K562 (cell line): ENCODE measurements around the gene EID2. TPM values are rescaled to one million over a fixed set of nuclear protein-coding genes. Genes with fewer than 3 reads are reported as not detected.
A peak's percentile ranks its signal among the peaks of the same experiment; 100 is the strongest.

Experiments
- ATAC-seq: fragments of 200-7000 bp; cut with Tn5 transposase; 3 replicates; pipeline ENCODE4 v1.9.1; 2020; ENCODE audit warnings: moderate library complexity
- BruUV-seq: library from RNA; stranded (reverse); fragments of 400-500 nt; replicated peaks from 2 replicates; lab custom pipeline; 2021; lab: Mats Ljungman, UMichigan
- CTCF ChIA-PET: fragments of 300-600 bp; formaldehyde crosslinking; extraction: SDS; loops from one replicate; lab custom pipeline; 2021; ENCODE audit warnings: low intra/inter-chr PET ratio; lab: Yijun Ruan, JAX
- POLR2A ChIA-PET: fragments of 300-600, 350-650 bp; sonication (Branson Sonifier 250); formaldehyde crosslinking; extraction: SDS; loops from one replicate; lab custom pipeline; 2021; ENCODE audit warnings: antibody characterized with exemption, inconsistent platforms; lab: Yijun Ruan, JAX
- DNase-seq, 4 experiments: peaks; one replicate each; pipeline versions ENCODE4 v3.0.0 to v3.0.0-alpha.2; 2011 to 2018; ENCODE audit warnings: low spot score in 3 of 4, mixed read lengths in 3 of 4; ENCODE audit errors: extremely low read depth in 1 of 4
- FAIRE-seq: peaks from 2 replicates; lab custom pipeline; 2011; peaks lifted over from hg19 to GRCh38; lab: Jason Lieb, UNC
- H2AFZ ChIP-seq: 2 replicates; pipeline ENCODE4 v1.6.0; 2011; ENCODE audit warnings: low read depth, low read length, control low read depth, inconsistent platforms
- H3K27ac ChIP-seq: fragments of 200-600 bp; 3 replicates; pipeline ENCODE4 v1.8.0; 2011; ENCODE audit warnings: low read depth, mild to moderate bottlenecking, control low read depth, inconsistent platforms, low read length, moderate library complexity, mixed read lengths; ENCODE audit errors: extremely low read depth
- H3K27me3 ChIP-seq, 2 experiments: fragments of 300-600 bp in 1 of 2; 2 replicates in 1 of 2; 3 replicates in 1 of 2; pipeline versions ENCODE4 v1.6.0 to v1.8.0; 2011; ENCODE audit warnings: inconsistent platforms in 2 of 2, low read length in 2 of 2, mild to moderate bottlenecking in 1 of 2, mixed read lengths in 1 of 2, moderate library complexity in 1 of 2; ENCODE audit not compliant: control insufficient read depth in 2 of 2, insufficient read depth in 2 of 2
- H3K36me3 ChIP-seq: fragments of 300-600 bp; 3 replicates; pipeline ENCODE4 v1.8.0; 2011; ENCODE audit warnings: mild to moderate bottlenecking, low read length, inconsistent platforms; ENCODE audit not compliant: control insufficient read depth, insufficient read depth
- H3K4me1 ChIP-seq, 2 experiments: fragments of 200-600 bp in 1 of 2; replicated peaks in 1 of 2; 2 replicates in 1 of 2; 3 replicates in 1 of 2; pipeline versions ENCODE4 v1.5.1 to v1.8.0; 2011; ENCODE audit warnings: inconsistent platforms in 2 of 2, low read length in 2 of 2, mild to moderate bottlenecking in 1 of 2, mixed read lengths in 1 of 2, moderate library complexity in 1 of 2; ENCODE audit not compliant: control insufficient read depth in 2 of 2, insufficient read depth in 2 of 2
- H3K4me2 ChIP-seq: 2 replicates; pipeline ENCODE4 v1.6.1; 2011; ENCODE audit warnings: low read length, control low read depth, inconsistent platforms, mixed read lengths; ENCODE audit not compliant: insufficient read depth
- H3K4me3 ChIP-seq: fragments of 200-600 bp; sonication (generic), shearing (Covaris generic); 2 replicates; pipeline ENCODE4 v1.5.1; 2016; ENCODE audit warnings: control low read depth, inconsistent platforms
- H3K79me2 ChIP-seq: fragments of 200-600 bp; 3 replicates; pipeline ENCODE4 v1.8.0; 2011; ENCODE audit warnings: low read length, inconsistent platforms; ENCODE audit not compliant: control insufficient read depth, insufficient read depth
- H3K9ac ChIP-seq, 2 experiments: 2 replicates each; pipeline versions ENCODE4 v1.6.0 to v1.6.1; 2011; ENCODE audit warnings: low read depth in 2 of 2, low read length in 2 of 2, control low read depth in 1 of 2, inconsistent platforms in 1 of 2, mild to moderate bottlenecking in 1 of 2, mixed read lengths in 1 of 2; ENCODE audit not compliant: insufficient read depth in 1 of 2
- H3K9me1 ChIP-seq: one replicate; pipeline ENCODE4 v1.6.0; 2011; ENCODE audit warnings: inconsistent platforms, mild to moderate bottlenecking, low read length, moderate library complexity; ENCODE audit not compliant: control insufficient read depth, insufficient read depth
- H3K9me3 ChIP-seq: replicated peaks from 2 replicates; pipeline ENCODE4 v1.5.1; 2011; ENCODE audit warnings: low read depth, low read length, inconsistent platforms; ENCODE audit not compliant: control insufficient read depth, insufficient read depth
- H4K20me1 ChIP-seq: replicated peaks from 2 replicates; pipeline ENCODE4 v1.6.1; 2011; ENCODE audit warnings: low read length, inconsistent platforms, mixed read lengths; ENCODE audit not compliant: control insufficient read depth, insufficient read depth
- ARID4B ChIP-seq: sonication (generic); formaldehyde crosslinking; IDR thresholded peaks from 2 replicates; pipeline ENCODE4 v1.8.0; 2022; ENCODE audit warnings: mild to moderate bottlenecking, missing genetic modification reagents
- CREB3 ChIP-seq: fragments of 450-650 bp; conservative IDR thresholded peaks from 2 replicates; pipeline ENCODE4 v1.6.1; 2016; ENCODE audit warnings: missing genetic modification characterization, low read depth, mild to moderate bottlenecking, missing compliant biosample characterization, moderate library complexity
- E2F4 ChIP-seq: sonication (generic); formaldehyde crosslinking; IDR thresholded peaks from 2 replicates; pipeline ENCODE4 v1.8.0; 2022; ENCODE audit warnings: mild to moderate bottlenecking, low read depth, missing genetic modification reagents
- MAX ChIP-seq: sonication (generic); formaldehyde crosslinking; IDR thresholded peaks from 2 replicates; pipeline ENCODE4 v1.9.0; 2022; ENCODE audit warnings: mild to moderate bottlenecking, missing genetic modification reagents
- MNT ChIP-seq, 2 experiments: fragments of 450-650 bp; conservative IDR thresholded peaks; 2 replicates each; pipeline ENCODE4 v1.6.1; 2017; ENCODE audit warnings: mild to moderate bottlenecking in 2 of 2, moderate library complexity in 2 of 2
- PHF8 ChIP-seq: fragments of 200-600 bp; sonication (generic); IDR thresholded peaks from 2 replicates; pipeline ENCODE4 v1.6.1; 2012; ENCODE audit warnings: mixed run types, mild to moderate bottlenecking, inconsistent platforms, low read length, moderate library complexity, borderline replicate concordance
- USF2 ChIP-seq: sonication (generic); formaldehyde crosslinking; IDR thresholded peaks from 2 replicates; pipeline ENCODE4 v1.5.0; 2020; ENCODE audit warnings: missing genetic modification reagents
- ZBTB7A ChIP-seq: IDR thresholded peaks from 2 replicates; pipeline ENCODE4 v1.6.1; 2011; ENCODE audit warnings: low read depth, mild to moderate bottlenecking, low read length, moderate library complexity, borderline replicate concordance; ENCODE audit not compliant: control insufficient read depth
- ZNF384 ChIP-seq: IDR thresholded peaks from 2 replicates; pipeline ENCODE4 v1.6.1; 2012; ENCODE audit warnings: low read depth, low read length, improper control_type of control experiment
- WGBS: fragments of 100-300 bp; shearing (Covaris generic); methylation state at CpG from one replicate; pipeline ENCODE4 v1.1.6; 2016; ENCODE audit warnings: low coverage, mixed read lengths; ENCODE audit not compliant: insufficient coverage; ENCODE audit errors: missing lambda C conversion rate; 5-methylcytosine and 5-hydroxymethylcytosine counted together
- in situ Hi-C: fragments of 300-500 bp; cut with MboI; formaldehyde crosslinking; loops from 4 replicates; pipeline ENCODE4 v1.15.0; 2018; ENCODE audit warnings: inconsistent platforms, mixed read lengths
- intact Hi-C: fragments of 100-400 bp; cut with micrococcal nuclease; formaldehyde crosslinking; loops from 2 replicates; pipeline ENCODE4 v1.14.2; 2022
- polyA plus RNA-seq, 8 experiments: library from polyadenylated mRNA; depleted of rRNA in 4 of 8; stranded (reverse) in 5 of 8; unstranded in 3 of 8; fragments of >200 nt; fragmentation: Nextera tagmentation in 2 of 8; fragmentation: Illumina TruSeq in 1 of 8; extraction: Ambion mirVana in 2 of 8; extraction: Trizol in 1 of 8; gene quantifications; 2 replicates each; pipeline versions ENCODE4 v1.2.1 to v1.2.3, GENCODE V29; 2011 to 2014; ENCODE audit warnings: inconsistent platforms in 1 of 8, missing spikeins in 1 of 8
- total RNA-seq, 7 experiments: library from RNA; depleted of rRNA in 6 of 7; stranded (reverse); fragments of >200 nt in 6 of 7; fragmentation: Illumina TruSeq in 2 of 7; extraction: Trizol in 2 of 7; gene quantifications; 2 replicates each; pipeline versions ENCODE4 v1.2.1 to v1.2.3, GENCODE V29; 2011 to 2021; ENCODE audit warnings: low replicate concordance in 1 of 7

Gene EID2
- total and polyA plus RNA-seq, 9 of the 15 experiments (the other 6 are each of a cell fraction or from before 2014, with no cell fraction given): 2.5 to 18.5 (median 11.3) TPM

- no peak overlapping the region for H3K27ac ChIP-seq
- H4K20me1 ChIP-seq: no peaks in the 10 kb centered on the region
- ATAC-seq (peak; percentile 91), FAIRE-seq (peak; percentile 23), DNase-seq (peak; percentile 90 to 92 (median 92))
- H3K4me3 ChIP-seq: peak overlapping the region; percentile 52
- peaks cover 12 to 35% of the 10 kb centered on the region in 2 experiments for H3K4me1 ChIP-seq
- in situ Hi-C loops: no loop called here
- WGBS: 2% methylated on average over 31 of the region's 96 CpGs
- BruUV-seq: no TSS peak
- H3K79me2 ChIP-seq: no peaks in the 10 kb centered on the region
- H3K9ac ChIP-seq: peak overlapping the region; percentile 24 to 93
- no peaks in the 10 kb centered on the region for H3K27me3 ChIP-seq
- no peaks in the 10 kb centered on the region for H3K36me3 ChIP-seq
- H2AFZ ChIP-seq: peak overlapping the region; percentile 91
- CTCF ChIA-PET: interaction anchor here (0.7 kb wide), 1 partner anchor 975 kb away, joined by 4 read pairs; no protein-coding TSS in a partner anchor
- intact Hi-C loops: no loop called here
- POLR2A ChIA-PET: interaction anchor here (1.0 to 1.9 kb wide), 3 partner anchors 25 to 71 kb away, joined by 3 to 4 read pairs (median 4); partner anchors contain the start of genes EID2B, RPS16 and TIMM50
- H3K9me1 ChIP-seq: no peaks in the 10 kb centered on the region
- peak overlapping the region; percentile 85 for H3K4me2 ChIP-seq
- H3K9me3 ChIP-seq: no peaks in the 10 kb centered on the region
- TF ChIP-seq E2F4 (peak; percentile 35; the same call in 1 of the 2 replicates), ZNF384 (no peak), PHF8 (peak; percentile 72; the same call in 1 of the 2 replicates), ZBTB7A (no peak; the same call in 1 of the 2 replicates), MAX (CRISPR knock-in tag) (peak; percentile 96), MNT (conservative IDR thresholded peaks at IDR 0.05) (peak in 1 of 2 experiments; percentile 90; a peak in 3 of 4 replicates), ARID4B (peak; percentile 68; the same call in 1 of the 2 replicates), CREB3 (tag) (no peak), USF2 (CRISPR knock-in tag) (peak; percentile 59)
These were observed 32.8 kb downstream of the EID2 start for GRCh38 chr19:39506944-39507714.
